Retinal pigment epithelial cell (primary cell): ENCODE results near the gene DNM2.
A peak's percentile ranks its signal among the peaks of the same experiment; 100 is the strongest.

ENCODE experiments used
- DNase-seq: peaks from one replicate; pipeline ENCODE4 v3.0.0-alpha.2; 2010; ENCODE audit warnings: low read depth
- H3K4me3 ChIP-seq: 2 replicates; pipeline ENCODE4 v1.5.1; 2011; ENCODE audit warnings: mild to moderate bottlenecking, low read length, control low read depth, moderate library complexity
- CTCF ChIP-seq: conservative IDR thresholded peaks from 2 replicates; pipeline ENCODE4 v1.5.1; 2011; ENCODE audit warnings: low read depth, low read length, control low read depth, inconsistent platforms

Gene DNM2

GRCh38 chr19:10691178-10691881 is 26.5 kb upstream of the DNM2 start:
- H3K4me3 ChIP-seq = no peak overlapping the region
- DNase-seq = no peak
- TF ChIP-seq CTCF = no peak

GRCh38 chr19:10691883-10692282 is 26.0 kb upstream of the DNM2 start:
- no peak overlapping the region for H3K4me3 ChIP-seq
- DNase-seq = no peak
- TF ChIP-seq CTCF = no peak

GRCh38 chr19:10692673-10693264 is 25.1 kb upstream of the DNM2 start:
- no peak for TF ChIP-seq CTCF
- no peak for DNase-seq
- no peak overlapping the region for H3K4me3 ChIP-seq

GRCh38 chr19:10694706-10695307 is 23.1 kb upstream of the DNM2 start:
- no peak overlapping the region for H3K4me3 ChIP-seq
- no peak for DNase-seq
- TF ChIP-seq CTCF = no peak

GRCh38 chr19:10695401-10696398 is 22.2 kb upstream of the DNM2 start:
- peak overlapping the region; percentile 24 for H3K4me3 ChIP-seq
- TF ChIP-seq CTCF = no peak
- DNase-seq = peak; percentile 80

GRCh38 chr19:10699650-10700335 is 18.1 kb upstream of the DNM2 start:
- no peak overlapping the region for H3K4me3 ChIP-seq
- TF ChIP-seq CTCF = peak; percentile 66
- no peak for DNase-seq
